GM21515 (cell line): ENCODE measurements around the gene URGCP.
A peak's percentile ranks its signal among the peaks of the same experiment; 100 is the strongest.
"Not testable (repeated sequence)": the region's sequence is repeated elsewhere in the genome, so short reads cannot be mapped to it uniquely, and the experiment has no call there.

Experiments used
- ATAC-seq: cut with Tn5 transposase; IDR thresholded peaks from one replicate; pipeline ENCODE4 v1.9.1; 2021; ENCODE audit not compliant: unreplicated experiment

Gene URGCP

DNA sequence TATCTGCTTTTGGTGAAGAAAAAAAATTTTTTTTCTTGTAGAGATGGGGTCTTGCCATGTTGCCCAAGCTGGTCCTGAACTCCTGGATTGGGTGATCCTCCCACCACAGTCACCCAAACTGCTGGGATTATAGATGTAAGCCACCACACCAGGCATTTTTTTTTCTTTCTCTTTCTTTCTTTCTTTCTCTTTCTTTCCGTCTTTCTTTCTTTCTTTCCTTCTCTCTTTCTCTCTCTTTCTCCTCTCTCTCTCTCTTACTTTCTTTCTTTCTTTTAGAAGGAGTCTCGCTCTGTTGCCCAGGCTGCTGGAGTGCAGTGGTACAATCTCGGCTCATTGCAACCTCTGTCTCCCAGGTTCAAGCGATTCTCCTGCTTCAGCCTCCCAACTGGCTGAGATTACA is 16.3 kb upstream of the URGCP start:
- no peak for ATAC-seq

DNA sequence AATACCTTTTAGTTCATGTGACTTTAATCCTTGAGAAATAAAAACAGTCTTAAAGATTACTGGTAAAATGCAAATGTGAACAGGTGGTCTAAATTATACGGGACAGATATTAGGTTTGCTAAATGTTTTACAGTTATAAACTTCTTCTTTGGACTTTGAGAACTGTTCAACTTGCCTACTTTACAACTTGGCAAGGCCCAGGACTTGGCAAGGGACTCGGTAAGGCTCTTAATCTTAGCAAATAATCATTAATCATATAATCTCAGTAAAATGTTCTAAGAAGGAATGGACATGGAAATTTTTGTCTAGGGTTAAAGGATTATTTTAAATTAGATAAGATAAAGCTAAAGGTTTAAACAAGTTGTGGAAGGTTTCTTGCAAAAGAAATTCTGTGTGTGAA is 15.0 kb upstream of the URGCP start:
- no peak for ATAC-seq

DNA sequence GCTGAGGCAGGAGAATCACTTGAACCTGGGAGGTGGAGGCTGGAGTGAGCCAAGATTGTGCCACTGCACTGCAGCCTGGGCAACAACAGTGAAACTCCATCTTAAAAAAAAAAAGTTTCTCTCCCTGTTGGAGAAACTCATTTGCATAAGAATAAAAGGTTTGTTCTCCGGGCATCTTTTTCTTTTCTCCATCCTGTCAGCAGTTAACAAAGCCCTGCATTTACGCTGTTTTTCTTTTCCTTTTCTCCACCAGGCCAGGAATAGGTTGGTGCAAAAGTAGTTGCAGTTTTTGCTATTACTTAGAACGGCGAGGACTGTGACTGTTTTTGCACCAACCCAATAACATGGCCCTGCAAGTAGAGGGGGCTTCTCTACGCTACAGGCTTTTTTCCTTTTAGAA is 9.5 kb upstream of the URGCP start:
- ATAC-seq: no peak

DNA sequence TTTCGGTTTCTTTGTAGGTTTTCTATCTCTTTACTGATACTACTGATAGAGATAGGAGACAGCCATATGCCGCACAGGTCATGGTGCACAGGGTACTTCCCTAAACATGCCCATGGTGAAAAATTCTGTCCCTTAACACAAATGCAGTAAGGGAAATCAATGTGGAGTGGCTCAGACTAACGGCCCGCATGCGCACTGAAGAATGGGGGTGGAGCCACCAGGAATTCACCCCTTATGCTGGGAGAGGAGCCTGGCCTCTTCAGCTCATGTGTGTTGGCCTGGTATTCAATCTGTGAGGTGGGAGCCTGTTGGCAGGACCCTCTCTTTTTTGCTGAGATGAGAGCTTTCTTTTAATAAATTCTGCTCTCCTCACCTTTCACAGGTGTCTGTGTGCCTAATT is 8.4 kb upstream of the URGCP start:
- ATAC-seq: no peak

GRCh38 chr7:43905956-43906330 is 453 bp downstream of the URGCP start:
- peak; percentile 33 for ATAC-seq

- ATAC-seq: no peak
Measured at GRCh38 chr7:43905209-43905946, 1.0 kb downstream of the URGCP start.

DNA sequence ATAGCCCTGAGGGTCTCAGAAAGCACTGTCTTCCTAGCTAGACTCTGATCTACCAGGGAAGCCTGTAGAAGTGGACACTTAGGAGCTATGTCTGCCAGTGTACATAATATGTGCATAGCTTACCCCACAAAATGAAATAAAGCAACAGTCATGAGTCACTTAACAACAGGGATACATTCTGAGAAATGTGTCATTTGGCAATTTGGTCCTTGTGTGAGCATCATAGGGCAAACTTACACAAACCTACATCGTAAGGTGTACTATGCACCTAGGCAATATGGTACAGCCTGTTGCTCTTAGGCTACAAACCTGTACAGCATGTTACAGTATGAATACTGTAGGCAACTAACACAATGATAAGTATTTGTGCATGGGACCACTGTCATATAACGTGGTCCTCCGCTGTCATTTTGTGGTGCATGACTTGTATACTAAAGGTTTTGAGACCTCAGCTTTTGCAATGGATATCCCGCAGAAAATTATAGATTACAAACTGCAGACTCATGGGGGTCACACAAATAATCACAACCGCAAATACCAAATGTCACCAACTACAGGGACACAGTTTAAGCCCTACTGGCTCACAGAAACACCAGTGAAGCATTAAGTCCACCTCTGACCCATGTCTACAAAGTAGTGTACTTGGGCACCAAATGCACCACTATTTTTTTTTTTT is 1.7 kb downstream of the URGCP start:
- no peak for ATAC-seq

GRCh38 chr7:43902542-43903054 is 3.8 kb downstream of the URGCP start:
- no peak for ATAC-seq

DNA sequence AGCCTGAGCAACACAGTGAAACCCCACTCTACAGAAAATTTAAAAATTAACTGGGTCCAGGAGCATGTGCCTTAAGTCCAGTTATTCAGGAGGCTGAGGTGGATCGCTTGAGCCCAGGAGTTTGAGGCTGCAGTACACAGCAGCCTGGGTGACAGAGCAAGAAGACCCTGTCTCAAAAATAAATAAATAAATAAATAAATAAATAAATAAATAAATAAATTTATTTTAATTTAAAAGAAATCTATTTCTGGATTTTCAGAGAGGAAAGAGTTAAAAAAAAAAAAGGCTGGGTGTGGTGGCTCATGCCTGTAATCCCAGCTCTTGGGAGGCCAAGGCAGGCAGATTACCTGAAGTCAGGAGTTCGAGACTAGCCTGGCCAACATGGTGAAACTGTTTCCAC is 7.8 kb downstream of the URGCP start:
- ATAC-seq: not testable (repeated sequence)

DNA sequence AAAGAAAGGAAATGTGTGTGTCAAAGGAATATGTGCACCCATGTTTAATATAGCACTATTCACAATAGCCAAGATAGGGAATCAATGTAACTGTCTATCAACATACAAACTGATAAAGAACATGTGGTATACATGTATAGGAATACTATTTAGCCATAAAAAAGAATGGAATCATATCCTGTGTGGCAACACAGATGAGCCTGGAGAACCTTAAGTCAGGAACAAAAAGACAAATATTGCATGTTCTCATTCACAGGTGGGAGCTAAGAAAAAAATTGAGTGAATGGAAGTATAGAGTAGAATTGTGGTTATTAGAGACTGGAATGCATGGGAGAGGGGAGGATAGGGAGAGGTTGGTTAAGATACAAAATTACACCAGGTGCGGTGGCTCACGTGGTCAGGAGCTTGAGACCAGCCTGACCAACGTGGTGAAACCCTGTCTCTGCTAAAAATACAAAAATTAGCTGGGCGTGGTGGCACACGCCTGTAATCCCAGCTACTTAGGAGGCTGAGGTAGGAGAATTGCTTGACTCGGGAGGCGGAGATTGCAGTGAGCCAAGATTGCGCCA is 10.5 kb downstream of the URGCP start:
- ATAC-seq: no peak

- no peak for ATAC-seq
Measured at GRCh38 chr7:43891069-43891955, 15.1 kb downstream of the URGCP start.

- no peak for ATAC-seq
Measured at GRCh38 chr7:43890468-43890867, 15.9 kb downstream of the URGCP start.

- no peak for ATAC-seq
Measured at GRCh38 chr7:43888993-43889945, 17.1 kb downstream of the URGCP start.

DNA sequence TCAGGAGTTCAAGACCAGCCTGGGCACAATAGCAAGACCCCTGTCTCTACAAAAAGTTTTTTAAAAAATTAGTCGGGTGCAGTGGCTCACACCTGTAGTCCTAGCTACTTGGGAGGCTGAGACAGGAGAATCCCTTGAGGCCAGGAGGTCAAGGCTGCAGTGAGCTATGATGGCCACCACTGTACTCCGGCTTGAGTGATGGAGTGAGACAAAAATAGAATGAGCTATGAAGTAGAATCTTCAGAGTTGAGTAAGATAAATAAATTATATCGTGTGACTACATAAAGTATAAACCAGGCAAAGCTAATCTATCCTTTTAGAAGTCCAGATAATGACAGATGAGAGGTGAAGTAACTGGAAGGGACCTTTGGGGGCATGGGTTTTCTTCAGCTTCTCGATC is 21.8 kb downstream of the URGCP start:
- no peak for ATAC-seq

GRCh38 chr7:43884209-43884608 is 22.2 kb downstream of the URGCP start:
- no peak for ATAC-seq

- ATAC-seq: no peak
Measured at GRCh38 chr7:43880596-43880995, 25.8 kb downstream of the URGCP start.

GRCh38 chr7:43879477-43879876 is 26.9 kb downstream of the URGCP start:
- no peak for ATAC-seq

DNA sequence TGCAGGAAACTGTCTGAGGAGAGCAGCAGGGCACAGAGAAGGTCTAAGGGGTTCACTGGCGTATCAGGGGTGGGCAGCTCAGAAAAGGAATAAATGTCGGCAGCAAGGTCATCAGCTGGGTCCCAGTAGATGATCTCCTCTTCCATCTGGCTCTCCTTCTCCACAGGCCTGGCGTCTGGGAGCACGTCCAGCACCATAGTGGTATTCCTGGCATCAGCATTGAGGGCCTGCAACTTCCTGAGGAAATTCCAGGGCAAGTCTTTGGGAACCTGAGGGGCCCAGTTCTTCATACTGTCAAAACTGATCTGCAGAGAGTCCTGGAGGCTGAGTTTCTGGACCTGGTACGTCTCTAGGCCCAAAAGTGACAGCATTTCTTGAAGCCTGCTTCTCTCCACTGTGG is 27.5 kb downstream of the URGCP start:
- ATAC-seq: no peak

- no peak for ATAC-seq
Measured at GRCh38 chr7:43877968-43878864, 28.2 kb downstream of the URGCP start.
